Transverse colon (tissue), 4 donors: ENCODE results near the gene IGSF10.

ENCODE experiments used
- CTCF ChIP-seq, 5 experiments: fragments of 200-600 bp in 3 of 5; fragments of 450-650 bp in 2 of 5; sonication (generic) in 3 of 5; IDR thresholded peaks; 1 replicate in 2 of 5; 2 replicates in 3 of 5; pipeline ENCODE4 v1.5.1; 2016 to 2017; ENCODE audit warnings: antibody characterized with exemption in 5 of 5, inconsistent platforms in 3 of 5, mild to moderate bottlenecking in 2 of 5, moderate library complexity in 1 of 5
- EP300 ChIP-seq: sonication (generic); formaldehyde crosslinking; IDR thresholded peaks from one replicate; pipeline ENCODE4 v1.6.1; 2017; ENCODE audit warnings: antibody characterized with exemption, low read depth
- POLR2A ChIP-seq: fragments of 450-650 bp; IDR thresholded peaks from one replicate; pipeline ENCODE4 v1.6.1; 2016; ENCODE audit warnings: antibody characterized with exemption, mild to moderate bottlenecking, moderate library complexity
- POLR2AphosphoS5 ChIP-seq, 3 donors: sonication (generic); formaldehyde crosslinking; IDR thresholded peaks; one replicate each; pipeline ENCODE4 v1.6.1; 2016; ENCODE audit warnings: antibody characterized with exemption in 3 of 3

- TF ChIP-seq CTCF (IDR thresholded peaks at IDR 0.05) (no peak), POLR2A (no peak), POLR2AphosphoS5 (IDR thresholded peaks at IDR 0.05) (no peak), EP300 (no peak)
Observed at GRCh38 chr3:151501171-151501922, 40.5 kb upstream of the IGSF10 start.
